ENCODE measurements around the gene PADI1.

The PADI1 gene

GRCh38 chr1:17277511-17278159 lies 72.7 kb downstream of the PADI1 start:
- Histone ChIP-seq H2AFZ (ENCODE audit: low read depth, low read length) (no peak overlapping the region), H3K27ac (ENCODE audit: low read length) (no peak overlapping the region), H3K27me3 (ENCODE audit: insufficient read depth, low read length, poor library complexity) (peaks cover 9% of the 10 kb centered on the region), H4K20me1 (ENCODE audit: insufficient read depth, low read length) (no peaks in the 10 kb centered on the region), H3K36me3 (ENCODE audit: insufficient read depth, low read length) (no peaks in the 10 kb centered on the region), H3K9me3 (ENCODE audit: insufficient read depth, low read length, severe bottlenecking) (no peaks in the 10 kb centered on the region), H3K79me2 (ENCODE audit: insufficient read depth, low read length) (no peaks in the 10 kb centered on the region), H3K4me2 (ENCODE audit: insufficient read depth, low read length) (no peak overlapping the region), H3K4me1 (ENCODE audit: insufficient read depth, low read length) (no peaks in the 10 kb centered on the region), H3K4me3 (ENCODE audit: low read depth in 1 of 2, low read length in 2 of 2) (no peak overlapping the region), H3K9ac (ENCODE audit: low read depth, low read length) (no peak overlapping the region)
- DNase-seq (no peak), ATAC-seq (ENCODE audit: insufficient read depth, low read depth) (no peak)
- TF ChIP-seq EZH2 (IDR thresholded peaks at IDR 0.05; ENCODE audit: borderline replicate concordance, low read depth, low read length, severe bottlenecking): no peak
- TF ChIP-seq, protein P1, sequence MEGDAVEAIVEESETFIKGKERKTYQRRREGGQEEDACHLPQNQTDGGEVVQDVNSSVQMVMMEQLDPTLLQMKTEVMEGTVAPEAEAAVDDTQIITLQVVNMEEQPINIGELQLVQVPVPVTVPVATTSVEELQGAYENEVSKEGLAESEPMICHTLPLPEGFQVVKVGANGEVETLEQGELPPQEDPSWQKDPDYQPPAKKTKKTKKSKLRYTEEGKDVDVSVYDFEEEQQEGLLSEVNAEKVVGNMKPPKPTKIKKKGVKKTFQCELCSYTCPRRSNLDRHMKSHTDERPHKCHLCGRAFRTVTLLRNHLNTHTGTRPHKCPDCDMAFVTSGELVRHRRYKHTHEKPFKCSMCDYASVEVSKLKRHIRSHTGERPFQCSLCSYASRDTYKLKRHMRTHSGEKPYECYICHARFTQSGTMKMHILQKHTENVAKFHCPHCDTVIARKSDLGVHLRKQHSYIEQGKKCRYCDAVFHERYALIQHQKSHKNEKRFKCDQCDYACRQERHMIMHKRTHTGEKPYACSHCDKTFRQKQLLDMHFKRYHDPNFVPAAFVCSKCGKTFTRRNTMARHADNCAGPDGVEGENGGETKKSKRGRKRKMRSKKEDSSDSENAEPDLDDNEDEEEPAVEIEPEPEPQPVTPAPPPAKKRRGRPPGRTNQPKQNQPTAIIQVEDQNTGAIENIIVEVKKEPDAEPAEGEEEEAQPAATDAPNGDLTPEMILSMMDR (IDR thresholded peaks at IDR 0.05; ENCODE audit: borderline replicate concordance, extremely low read depth, low read length, poor library complexity, severe bottlenecking): no peak

- no peak overlapping the region for H3K4me3 ChIP-seq (ENCODE audit: low read depth in 1 of 2, low read length in 2 of 2)
Measured at GRCh38 chr1:17278996-17279830, 74.3 kb downstream of the PADI1 start.

GRCh38 chr1:17280436-17280835 lies 75.5 kb downstream of the PADI1 start:
- TF ChIP-seq, protein P1 (IDR thresholded peaks at IDR 0.05; ENCODE audit: borderline replicate concordance, extremely low read depth, low read length, poor library complexity, severe bottlenecking): no peak
- no peak for TF ChIP-seq EZH2 (IDR thresholded peaks at IDR 0.05; ENCODE audit: borderline replicate concordance, low read depth, low read length, severe bottlenecking)
- DNase-seq (no peak), ATAC-seq (ENCODE audit: insufficient read depth, low read depth) (no peak)
- Histone ChIP-seq H4K20me1 (ENCODE audit: insufficient read depth, low read length) (no peaks in the 10 kb centered on the region), H3K9ac (ENCODE audit: low read depth, low read length) (no peak overlapping the region), H3K9me3 (ENCODE audit: insufficient read depth, low read length, severe bottlenecking) (no peaks in the 10 kb centered on the region), H3K27ac (ENCODE audit: low read length) (no peak overlapping the region), H3K27me3 (ENCODE audit: insufficient read depth, low read length, poor library complexity) (peaks cover 12% of the 10 kb centered on the region), H3K36me3 (ENCODE audit: insufficient read depth, low read length) (no peaks in the 10 kb centered on the region), H3K79me2 (ENCODE audit: insufficient read depth, low read length) (no peaks in the 10 kb centered on the region), H3K4me3 (ENCODE audit: low read depth in 1 of 2, low read length in 2 of 2) (no peak overlapping the region), H3K4me2 (ENCODE audit: insufficient read depth, low read length) (no peak overlapping the region), H3K4me1 (ENCODE audit: insufficient read depth, low read length) (no peaks in the 10 kb centered on the region), H2AFZ (ENCODE audit: low read depth, low read length) (no peak overlapping the region)

More at GRCh38 chr1:17278996-17279830, 74.3 kb downstream of the PADI1 start:
- DNase-seq (no peak), ATAC-seq (ENCODE audit: insufficient read depth, low read depth) (no peak)
- Histone ChIP-seq H3K27ac (ENCODE audit: low read length) (no peak overlapping the region), H3K9me3 (ENCODE audit: insufficient read depth, low read length, severe bottlenecking) (no peaks in the 10 kb centered on the region), H3K27me3 (ENCODE audit: insufficient read depth, low read length, poor library complexity) (peaks cover 12% of the 10 kb centered on the region), H3K4me2 (ENCODE audit: insufficient read depth, low read length) (no peak overlapping the region), H4K20me1 (ENCODE audit: insufficient read depth, low read length) (no peaks in the 10 kb centered on the region), H3K36me3 (ENCODE audit: insufficient read depth, low read length) (no peaks in the 10 kb centered on the region), H3K4me1 (ENCODE audit: insufficient read depth, low read length) (no peaks in the 10 kb centered on the region), H3K9ac (ENCODE audit: low read depth, low read length) (no peak overlapping the region), H3K79me2 (ENCODE audit: insufficient read depth, low read length) (no peaks in the 10 kb centered on the region), H2AFZ (ENCODE audit: low read depth, low read length) (no peak overlapping the region)
- TF ChIP-seq, protein P1 (IDR thresholded peaks at IDR 0.05; ENCODE audit: borderline replicate concordance, extremely low read depth, low read length, poor library complexity, severe bottlenecking): no peak
